Measurements from ENCODE around the gene DDX43. TPM values are rescaled to one million over a fixed set of nuclear protein-coding genes. Genes with fewer than 3 reads are reported as not detected.

Gene DDX43
- total RNA-seq, 1 experiment from 2014 or later = 0.68 TPM

DNA sequence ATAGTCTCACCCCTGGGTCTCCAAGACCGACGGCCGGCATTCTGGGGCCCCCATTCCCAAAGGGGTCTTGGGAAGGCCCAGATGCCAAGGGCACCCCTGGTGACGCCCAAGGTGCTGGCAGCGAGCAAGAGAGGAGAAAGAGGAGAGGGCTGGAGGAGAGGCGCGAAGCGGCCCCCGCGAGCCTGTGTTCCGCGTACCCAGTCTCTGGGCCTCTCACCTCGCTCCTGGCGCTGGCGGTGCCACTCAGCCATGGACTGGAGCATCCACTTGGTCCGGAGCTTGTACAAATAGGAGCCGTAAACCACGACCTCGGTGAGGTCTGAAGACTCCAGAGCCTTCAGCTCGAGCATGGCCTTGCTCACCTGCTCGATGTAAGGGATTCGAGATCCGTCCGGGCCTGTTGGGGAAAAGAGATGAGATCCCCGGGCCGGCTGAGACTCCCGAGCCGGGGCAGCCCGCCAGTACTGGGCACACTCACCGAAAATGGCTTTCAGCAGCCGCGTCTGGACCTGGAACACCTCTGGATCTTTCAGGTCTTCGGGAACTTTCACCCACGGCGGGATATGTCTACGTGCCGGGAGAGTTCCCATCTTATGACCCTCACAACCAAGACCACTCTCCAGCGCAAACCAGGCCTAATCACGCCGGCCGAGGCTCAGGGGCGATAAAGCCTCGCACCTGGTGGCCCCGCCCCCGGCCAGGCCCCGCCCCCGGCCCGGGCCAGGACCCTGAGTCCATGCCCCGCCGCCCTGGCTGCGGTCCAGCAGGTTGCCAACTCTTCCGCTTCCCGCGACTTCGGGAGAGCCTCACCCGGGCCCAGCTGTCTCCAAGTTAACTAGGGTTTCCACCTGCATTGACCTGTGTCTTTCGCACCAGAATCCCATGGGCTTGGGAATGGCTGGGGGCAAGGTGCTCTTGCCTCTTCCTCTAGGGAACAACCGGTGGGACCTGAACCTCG, 40.7 kb upstream of the DDX43 start, which contains the start of gene DPPA5:
TSS of gene DPPA5 (minus strand) at position 641 of the 958 bp plus-strand sequence. CDS start at position 590, 51 bp downstream.
- peak; percentile 23 for ATAC-seq
- Mint-ChIP-seq H3K9me3 (no peaks in the 10 kb centered on the region), H3K4me1 (peaks cover 40% of the 10 kb centered on the region), H3K27ac (no peak within 1 kb of the TSS), H3K4me3 (no peak within 1 kb of the TSS), H3K27me3 (ENCODE audit: low read depth) (peaks cover 12% of the 10 kb centered on the region), H3K36me3 (peaks cover 2% of the 10 kb centered on the region; the same call in 1 of the 2 replicates)
- ChIA-PET POLR2A (no interaction called here), CTCF (interaction anchor here (0.8 to 1.0 kb wide), 2 partner anchors 8 to 27 kb away, joined by 3 read pairs; no protein-coding TSS in a partner anchor)
- DNase-seq (ENCODE audit: low spot score) = peak; percentile 37
- TF ChIP-seq ZNF423 (CRISPR knock-in tag; IDR thresholded peaks at IDR 0.05) (no peak), TCF7 (CRISPR knock-in tag; IDR thresholded peaks at IDR 0.05; ENCODE audit: low read depth) (no peak), JUN (CRISPR knock-in tag; IDR thresholded peaks at IDR 0.05) (no peak), JAZF1 (CRISPR knock-in tag; IDR thresholded peaks at IDR 0.05) (no peak), TP53 (CRISPR knock-in tag; IDR thresholded peaks at IDR 0.05) (no peak), GRHL2 (CRISPR knock-in tag; IDR thresholded peaks at IDR 0.05; ENCODE audit: insufficient replicate concordance, severe bottlenecking) (no peak), NR1H2 (CRISPR knock-in tag; IDR thresholded peaks at IDR 0.05) (no peak), ZNF416 (CRISPR knock-in tag; IDR thresholded peaks at IDR 0.05) (no peak), PRRX2 (CRISPR knock-in tag; IDR thresholded peaks at IDR 0.05) (no peak), ZNF232 (CRISPR knock-in tag; IDR thresholded peaks at IDR 0.05) (no peak)
- TF ChIP-seq, protein P1, sequence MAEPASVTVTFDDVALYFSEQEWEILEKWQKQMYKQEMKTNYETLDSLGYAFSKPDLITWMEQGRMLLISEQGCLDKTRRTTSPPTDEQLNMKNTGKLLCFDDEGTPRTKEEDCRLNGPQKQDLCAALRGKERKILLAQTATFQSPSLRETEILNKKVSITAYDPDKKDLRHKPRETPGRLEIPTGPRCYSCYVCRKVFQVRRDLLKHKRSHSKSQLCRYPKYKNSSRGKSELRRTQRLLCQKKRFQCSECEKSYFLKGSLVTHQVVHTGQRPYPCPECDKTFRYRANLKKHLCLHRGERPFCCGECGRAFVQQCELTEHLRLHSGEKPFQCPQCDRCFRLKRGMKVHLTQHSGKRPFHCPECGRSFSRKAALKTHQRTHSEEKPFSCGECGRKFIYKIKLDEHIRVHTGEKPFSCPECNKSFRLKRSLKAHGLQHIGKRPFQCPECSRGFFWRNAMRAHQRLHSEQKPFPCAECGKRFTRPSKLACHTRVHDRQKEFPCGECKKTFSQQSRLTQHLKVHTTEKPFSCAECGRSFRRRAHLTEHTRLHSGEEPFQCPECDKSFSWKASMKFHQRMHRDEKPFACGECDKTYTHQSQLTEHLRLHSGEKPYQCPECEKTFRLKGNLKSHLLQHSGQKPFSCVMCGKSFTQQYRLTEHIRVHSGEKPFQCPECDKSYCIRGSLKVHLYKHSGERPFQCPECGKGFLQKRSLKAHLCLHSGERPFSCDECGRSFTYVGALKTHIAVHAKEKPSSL (CRISPR knock-in tag; conservative IDR thresholded peaks at IDR 0.05) = no peak
- TF ChIP-seq, protein P2, sequence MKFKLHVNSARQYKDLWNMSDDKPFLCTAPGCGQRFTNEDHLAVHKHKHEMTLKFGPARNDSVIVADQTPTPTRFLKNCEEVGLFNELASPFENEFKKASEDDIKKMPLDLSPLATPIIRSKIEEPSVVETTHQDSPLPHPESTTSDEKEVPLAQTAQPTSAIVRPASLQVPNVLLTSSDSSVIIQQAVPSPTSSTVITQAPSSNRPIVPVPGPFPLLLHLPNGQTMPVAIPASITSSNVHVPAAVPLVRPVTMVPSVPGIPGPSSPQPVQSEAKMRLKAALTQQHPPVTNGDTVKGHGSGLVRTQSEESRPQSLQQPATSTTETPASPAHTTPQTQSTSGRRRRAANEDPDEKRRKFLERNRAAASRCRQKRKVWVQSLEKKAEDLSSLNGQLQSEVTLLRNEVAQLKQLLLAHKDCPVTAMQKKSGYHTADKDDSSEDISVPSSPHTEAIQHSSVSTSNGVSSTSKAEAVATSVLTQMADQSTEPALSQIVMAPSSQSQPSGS (CRISPR knock-in tag; IDR thresholded peaks at IDR 0.05; ENCODE audit: borderline replicate concordance, low read depth) = no peak
- TF ChIP-seq, protein P3, sequence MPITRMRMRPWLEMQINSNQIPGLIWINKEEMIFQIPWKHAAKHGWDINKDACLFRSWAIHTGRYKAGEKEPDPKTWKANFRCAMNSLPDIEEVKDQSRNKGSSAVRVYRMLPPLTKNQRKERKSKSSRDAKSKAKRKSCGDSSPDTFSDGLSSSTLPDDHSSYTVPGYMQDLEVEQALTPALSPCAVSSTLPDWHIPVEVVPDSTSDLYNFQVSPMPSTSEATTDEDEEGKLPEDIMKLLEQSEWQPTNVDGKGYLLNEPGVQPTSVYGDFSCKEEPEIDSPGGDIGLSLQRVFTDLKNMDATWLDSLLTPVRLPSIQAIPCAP (CRISPR knock-in tag; IDR thresholded peaks at IDR 0.05) = no peak
- TF ChIP-seq, protein P4, sequence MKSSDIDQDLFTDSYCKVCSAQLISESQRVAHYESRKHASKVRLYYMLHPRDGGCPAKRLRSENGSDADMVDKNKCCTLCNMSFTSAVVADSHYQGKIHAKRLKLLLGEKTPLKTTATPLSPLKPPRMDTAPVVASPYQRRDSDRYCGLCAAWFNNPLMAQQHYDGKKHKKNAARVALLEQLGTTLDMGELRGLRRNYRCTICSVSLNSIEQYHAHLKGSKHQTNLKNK (CRISPR knock-in tag; IDR thresholded peaks at IDR 0.05) = no peak
- TF ChIP-seq, protein P5, sequence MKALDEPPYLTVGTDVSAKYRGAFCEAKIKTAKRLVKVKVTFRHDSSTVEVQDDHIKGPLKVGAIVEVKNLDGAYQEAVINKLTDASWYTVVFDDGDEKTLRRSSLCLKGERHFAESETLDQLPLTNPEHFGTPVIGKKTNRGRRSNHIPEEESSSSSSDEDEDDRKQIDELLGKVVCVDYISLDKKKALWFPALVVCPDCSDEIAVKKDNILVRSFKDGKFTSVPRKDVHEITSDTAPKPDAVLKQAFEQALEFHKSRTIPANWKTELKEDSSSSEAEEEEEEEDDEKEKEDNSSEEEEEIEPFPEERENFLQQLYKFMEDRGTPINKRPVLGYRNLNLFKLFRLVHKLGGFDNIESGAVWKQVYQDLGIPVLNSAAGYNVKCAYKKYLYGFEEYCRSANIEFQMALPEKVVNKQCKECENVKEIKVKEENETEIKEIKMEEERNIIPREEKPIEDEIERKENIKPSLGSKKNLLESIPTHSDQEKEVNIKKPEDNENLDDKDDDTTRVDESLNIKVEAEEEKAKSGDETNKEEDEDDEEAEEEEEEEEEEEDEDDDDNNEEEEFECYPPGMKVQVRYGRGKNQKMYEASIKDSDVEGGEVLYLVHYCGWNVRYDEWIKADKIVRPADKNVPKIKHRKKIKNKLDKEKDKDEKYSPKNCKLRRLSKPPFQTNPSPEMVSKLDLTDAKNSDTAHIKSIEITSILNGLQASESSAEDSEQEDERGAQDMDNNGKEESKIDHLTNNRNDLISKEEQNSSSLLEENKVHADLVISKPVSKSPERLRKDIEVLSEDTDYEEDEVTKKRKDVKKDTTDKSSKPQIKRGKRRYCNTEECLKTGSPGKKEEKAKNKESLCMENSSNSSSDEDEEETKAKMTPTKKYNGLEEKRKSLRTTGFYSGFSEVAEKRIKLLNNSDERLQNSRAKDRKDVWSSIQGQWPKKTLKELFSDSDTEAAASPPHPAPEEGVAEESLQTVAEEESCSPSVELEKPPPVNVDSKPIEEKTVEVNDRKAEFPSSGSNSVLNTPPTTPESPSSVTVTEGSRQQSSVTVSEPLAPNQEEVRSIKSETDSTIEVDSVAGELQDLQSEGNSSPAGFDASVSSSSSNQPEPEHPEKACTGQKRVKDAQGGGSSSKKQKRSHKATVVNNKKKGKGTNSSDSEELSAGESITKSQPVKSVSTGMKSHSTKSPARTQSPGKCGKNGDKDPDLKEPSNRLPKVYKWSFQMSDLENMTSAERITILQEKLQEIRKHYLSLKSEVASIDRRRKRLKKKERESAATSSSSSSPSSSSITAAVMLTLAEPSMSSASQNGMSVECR (CRISPR knock-in tag; IDR thresholded peaks at IDR 0.05; ENCODE audit: borderline replicate concordance) = no peak

All from WTC11 (cell line).